Activated T-cell treated with anti-CD3 and anti-CD28 coated beads, Interleukin-2, amount 50 U/mL, for 4 hours (primary cell): Measurements from ENCODE around the gene FOXK2. TPM values are rescaled to one million over a fixed set of nuclear protein-coding genes. Genes with fewer than 3 reads are reported as not detected.
A peak's percentile ranks its signal among the peaks of the same experiment; 100 is the strongest.

Source experiments
- ATAC-seq, 2 donors: fragments of 200-7000 bp; cut with Tn5 transposase; one replicate each; pipeline ENCODE4 v1.10.0; 2021
- DNase-seq: peaks from one replicate; pipeline ENCODE4 v3.0.0-alpha.2; 2020
- H3K27me3 Mint-ChIP-seq: one replicate; pipeline ENCODE4 v1.8.0; 2021; ENCODE audit warnings: low read depth, mixed read lengths
- H3K36me3 Mint-ChIP-seq: one replicate; pipeline ENCODE4 v1.8.0; 2022; ENCODE audit warnings: mixed read lengths; ENCODE audit not compliant: insufficient read depth
- H3K4me1 Mint-ChIP-seq: one replicate; pipeline ENCODE4 v1.8.0; 2021; ENCODE audit warnings: low read depth, mixed read lengths
- H3K4me3 Mint-ChIP-seq: one replicate; pipeline ENCODE4 v1.8.0; 2021; ENCODE audit warnings: mild to moderate bottlenecking, moderate library complexity, mixed read lengths
- H3K9me3 Mint-ChIP-seq: one replicate; pipeline ENCODE4 v1.8.0; 2021; ENCODE audit warnings: mixed read lengths
- total RNA-seq, 3 donors: library from RNA; stranded (reverse); gene quantifications; one replicate each; pipeline ENCODE4 v1.2.1, GENCODE V29; 2021

Gene FOXK2
- total RNA-seq, 3 donors from 2014 or later = 73.6 to 78.5 (median 75.9) TPM

GRCh38 chr17:82645516-82645915 lies 126.0 kb downstream of the FOXK2 start:
- Mint-ChIP-seq H3K4me3 (peak overlapping the region; percentile 86), H3K27me3 (no peaks in the 10 kb centered on the region), H3K4me1 (peaks cover 30% of the 10 kb centered on the region), H3K9me3 (no peaks in the 10 kb centered on the region), H3K36me3 (peaks cover 18% of the 10 kb centered on the region)
- ATAC-seq (no peak), DNase-seq (no peak)

DNA sequence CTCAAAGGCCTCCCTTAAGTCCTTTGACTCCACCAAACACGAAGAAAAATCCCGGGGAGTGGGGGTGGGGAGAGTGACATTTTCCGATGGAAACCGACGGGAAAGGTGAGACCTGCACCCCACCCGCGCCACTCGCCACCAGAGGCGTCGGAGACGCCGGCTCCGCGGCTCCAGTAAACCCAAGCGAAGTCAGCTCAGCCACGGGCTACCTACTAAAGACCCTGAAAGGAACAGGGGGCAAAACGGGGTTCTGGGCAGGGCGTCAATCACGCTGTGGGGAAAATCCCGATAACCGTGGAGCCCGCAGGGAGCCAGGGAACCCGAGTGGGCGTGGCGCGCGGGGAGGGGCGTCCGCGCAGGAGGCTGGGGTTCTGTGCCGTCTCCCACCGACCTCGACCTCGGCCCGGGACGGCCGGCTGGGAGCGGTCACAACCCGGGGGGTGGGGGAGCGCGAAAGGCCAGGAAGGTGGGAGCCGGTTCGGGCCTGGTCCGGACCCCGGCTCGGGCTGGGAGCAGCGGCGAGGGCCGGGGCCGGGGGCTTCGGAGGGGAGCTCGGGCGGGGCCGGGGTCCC lies 128.1 kb downstream of the FOXK2 start:
- ATAC-seq (peak; percentile 48 to 55), DNase-seq (peak; percentile 36)
- Mint-ChIP-seq H3K36me3 (peaks cover 7% of the 10 kb centered on the region), H3K27me3 (no peaks in the 10 kb centered on the region), H3K4me3 (peak overlapping the region; percentile 86), H3K4me1 (peaks cover 25% of the 10 kb centered on the region), H3K9me3 (no peaks in the 10 kb centered on the region)

DNA sequence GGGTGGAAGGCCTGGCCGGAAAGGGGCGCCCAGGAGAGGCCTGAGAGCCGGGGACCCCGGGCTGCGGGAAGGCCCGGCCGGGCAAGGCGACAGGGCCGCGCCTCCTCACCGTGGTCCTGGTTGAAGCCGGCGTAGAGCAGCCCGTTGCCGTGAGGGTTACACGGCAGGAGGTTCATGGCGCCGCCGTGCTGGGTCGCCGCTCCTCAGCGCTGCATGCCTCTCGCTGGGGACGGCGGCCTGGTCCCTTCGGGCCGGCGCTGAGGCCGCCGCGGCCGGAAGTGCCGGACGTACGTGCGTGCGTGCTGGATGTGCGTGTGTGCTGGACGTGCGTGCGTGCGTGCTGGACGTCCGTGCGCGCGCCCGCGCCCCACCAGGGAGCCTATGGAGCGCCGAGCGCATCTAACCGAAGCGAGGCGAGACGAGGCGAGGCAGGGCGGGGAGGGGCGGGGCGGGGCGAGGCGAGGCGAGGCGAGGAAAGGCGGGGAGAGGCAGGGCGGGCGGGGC lies 128.7 kb downstream of the FOXK2 start, which contains the start of gene WDR45B:
Gene WDR45B, minus strand, starts transcription at position 280 of the 504 bp plus-strand sequence. Its CDS starts 104 bp downstream, at position 176.
- peak within 1 kb of the TSS; percentile 86 for H3K4me3 Mint-ChIP-seq
- peak; percentile 83 for DNase-seq
- peaks cover 4% of the 10 kb centered on the region for H3K36me3 Mint-ChIP-seq
- peak; percentile 96 for ATAC-seq
- H3K4me1 Mint-ChIP-seq = peaks cover 25% of the 10 kb centered on the region
- no peaks in the 10 kb centered on the region for H3K9me3 Mint-ChIP-seq
- no peaks in the 10 kb centered on the region for H3K27me3 Mint-ChIP-seq

- Mint-ChIP-seq H3K27me3 (no peaks in the 10 kb centered on the region), H3K4me1 (peaks cover 24% of the 10 kb centered on the region), H3K36me3 (peaks cover 4% of the 10 kb centered on the region), H3K9me3 (no peaks in the 10 kb centered on the region), H3K4me3 (no peak overlapping the region)
- DNase-seq (no peak), ATAC-seq (peak in 1 of 2 donors; percentile 13)
Observed at GRCh38 chr17:82648742-82649331, 129.3 kb downstream of the FOXK2 start.

DNA sequence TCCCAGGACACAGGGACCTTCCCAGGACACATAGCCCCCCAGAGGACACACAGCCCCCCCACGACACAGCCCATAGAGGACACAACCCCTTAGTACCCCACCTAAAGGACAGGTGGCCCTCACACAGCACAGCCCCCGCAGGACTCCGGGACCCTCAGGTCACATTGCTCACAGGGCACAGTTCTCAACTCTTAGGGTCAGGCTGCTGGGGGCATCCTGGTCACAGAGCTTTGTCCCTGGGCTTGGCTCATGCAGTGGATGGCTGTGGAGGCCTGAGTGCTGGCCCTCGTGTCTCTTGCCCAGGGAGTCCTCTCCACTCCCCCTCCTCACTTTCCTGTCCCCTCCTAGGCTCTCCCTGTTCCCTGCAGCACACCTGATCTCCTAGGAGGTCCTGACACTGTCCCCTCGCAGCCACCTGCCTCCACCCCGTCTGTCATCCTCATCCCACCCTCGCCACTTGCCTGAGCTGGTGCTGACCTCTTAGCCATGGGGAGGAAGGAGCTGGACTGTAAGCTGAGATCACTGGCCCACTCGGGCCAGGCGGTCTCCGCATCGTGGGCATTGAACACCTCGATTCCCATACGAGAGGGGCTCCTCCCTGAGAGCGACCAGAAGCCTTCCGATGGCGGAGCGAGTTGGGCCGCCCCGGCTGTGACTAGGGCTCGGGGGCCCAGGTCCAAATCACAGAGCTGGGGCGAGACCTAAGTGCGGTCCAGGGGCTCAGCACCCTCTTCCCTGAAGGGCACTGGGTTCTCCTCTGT lies 130.1 kb downstream of the FOXK2 start:
- no peak for ATAC-seq
- peaks cover 21% of the 10 kb centered on the region for H3K4me1 Mint-ChIP-seq
- no peak for DNase-seq
- H3K27me3 Mint-ChIP-seq = no peaks in the 10 kb centered on the region
- H3K9me3 Mint-ChIP-seq = no peaks in the 10 kb centered on the region
- H3K36me3 Mint-ChIP-seq = peaks cover 4% of the 10 kb centered on the region
- peak overlapping the region; percentile 26 for H3K4me3 Mint-ChIP-seq

DNA sequence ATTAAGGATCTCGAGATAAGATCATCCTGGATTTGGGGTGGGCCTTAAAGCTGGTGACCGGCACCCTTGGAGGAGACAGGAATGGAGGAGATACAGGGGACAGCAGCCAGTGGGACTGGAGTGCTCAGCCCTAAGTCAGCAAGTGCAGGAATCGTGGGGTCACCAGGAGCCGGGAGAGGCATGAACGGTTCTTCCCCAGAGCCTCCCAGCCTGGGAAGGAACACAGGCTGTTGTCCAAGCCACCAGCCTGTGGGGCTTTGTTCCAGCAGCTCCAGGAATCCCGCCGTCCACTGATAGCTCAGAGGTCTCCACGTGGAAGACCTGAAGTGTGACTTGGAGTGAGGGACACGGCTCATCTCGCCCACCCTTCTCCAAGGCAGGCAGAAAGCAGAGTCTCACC lies 131.2 kb downstream of the FOXK2 start:
- H3K36me3 Mint-ChIP-seq = peaks cover 2% of the 10 kb centered on the region
- no peaks in the 10 kb centered on the region for H3K9me3 Mint-ChIP-seq
- DNase-seq = no peak
- H3K4me1 Mint-ChIP-seq = peaks cover 15% of the 10 kb centered on the region
- no peak for ATAC-seq
- no peak overlapping the region for H3K4me3 Mint-ChIP-seq
- no peaks in the 10 kb centered on the region for H3K27me3 Mint-ChIP-seq

DNA sequence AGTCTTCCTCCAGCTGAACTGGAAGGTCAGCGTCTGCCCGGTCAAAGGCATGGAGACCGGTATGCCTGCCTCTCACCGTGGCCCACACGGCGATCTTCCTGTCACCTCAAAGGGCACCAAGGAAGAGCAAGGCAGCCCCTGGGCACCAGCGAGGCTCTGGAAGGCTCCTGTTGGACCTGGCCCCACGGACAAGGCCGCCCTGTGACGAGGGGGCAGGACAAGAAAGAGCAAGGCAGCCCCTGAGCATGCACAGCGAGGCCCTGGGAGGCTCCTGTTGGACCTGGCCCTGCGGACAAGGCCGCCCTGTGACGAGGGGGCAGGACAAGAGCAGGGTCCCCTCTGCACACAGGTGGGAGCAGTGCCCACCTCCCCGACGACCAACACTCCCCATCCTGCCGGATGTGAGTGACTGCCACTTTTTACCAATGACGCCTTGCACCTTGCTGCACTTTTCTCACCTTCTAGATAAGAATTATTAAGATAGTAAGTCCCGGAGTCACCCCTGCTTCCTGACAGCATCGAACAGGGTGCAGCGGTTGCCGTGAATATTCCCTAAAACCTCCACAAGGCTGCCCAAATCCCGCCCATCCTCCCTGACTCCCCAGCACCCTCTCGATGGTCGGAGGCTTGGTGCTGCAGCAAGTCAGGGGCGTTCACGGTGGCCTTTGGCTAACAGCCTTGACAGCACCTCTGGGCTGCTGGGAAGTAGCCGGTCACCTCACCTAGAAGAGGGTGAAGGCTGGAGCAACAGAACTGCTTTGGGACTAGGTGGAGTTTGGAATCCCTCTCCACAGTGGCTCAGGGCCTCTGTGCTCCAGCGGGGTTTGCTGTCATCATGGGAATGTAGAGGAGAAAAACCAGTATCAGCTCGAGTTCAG lies 134.4 kb downstream of the FOXK2 start:
- H3K9me3 Mint-ChIP-seq = no peaks in the 10 kb centered on the region
- peaks cover 3% of the 10 kb centered on the region for H3K4me1 Mint-ChIP-seq
- H3K4me3 Mint-ChIP-seq = no peak overlapping the region
- ATAC-seq = no peak
- no peak for DNase-seq
- no peaks in the 10 kb centered on the region for H3K27me3 Mint-ChIP-seq
- peaks cover 3% of the 10 kb centered on the region for H3K36me3 Mint-ChIP-seq

Other genes with a start within 250 kb of the FOXK2 start
- 100 to 1,000 TPM; 152 to 170 (median 164) TPM for gene CSNK1D, start 246.0 kb upstream of the FOXK2 start, total RNA-seq
- gene CD7, start 202.1 kb upstream of the FOXK2 start, total RNA-seq = 100 to 1,000 TPM; 256 to 382 (median 364) TPM
- gene SECTM1, start 186.0 kb upstream of the FOXK2 start, total RNA-seq = 1 to 10 TPM; 2.6 to 3.8 (median 3.0) TPM
- gene TEX19, start 160.5 kb upstream of the FOXK2 start, total RNA-seq = under 1 TPM; 0.16 to 0.38 (median 0.25) TPM
- not detected for gene UTS2R, start 148.0 kb upstream of the FOXK2 start, total RNA-seq
- 10 to 100 TPM; 16.5 to 19.9 (median 19.0) TPM for gene HEXD, start 101.4 kb upstream of the FOXK2 start, total RNA-seq
- gene OGFOD3, start 101.1 kb upstream of the FOXK2 start, total RNA-seq = 10 to 100 TPM; 23.2 to 29.1 (median 24.0) TPM
- gene CYBC1, start 69.0 kb upstream of the FOXK2 start, total RNA-seq = 100 to 1,000 TPM; 151 to 165 (median 156) TPM
- 10 to 100 TPM; 40.9 to 55.9 (median 45.9) TPM for gene NARF, start 61.0 kb upstream of the FOXK2 start, total RNA-seq
- gene WDR45B, start 128.7 kb downstream of the FOXK2 start, total RNA-seq = 10 to 100 TPM; 47.1 to 52.5 (median 47.4) TPM
- 1 to 10 TPM; 3.8 to 4.8 (median 4.1) TPM for gene RAB40B, start 179.0 kb downstream of the FOXK2 start, total RNA-seq
- 10 to 100 TPM; 34.9 to 43.8 (median 36.0) TPM for gene FN3KRP, start 197.0 kb downstream of the FOXK2 start, total RNA-seq
- gene FN3K, start 215.9 kb downstream of the FOXK2 start, total RNA-seq = 1 to 10 TPM in 2 of 3 donors, under 1 TPM in 1; 0.79 to 1.3 (median 1.0) TPM
- 10 to 100 TPM; 63.5 to 76.7 (median 66.1) TPM for gene TBCD, start 232.3 kb downstream of the FOXK2 start, total RNA-seq